Stimulated activated CD8-positive, alpha-beta memory T cell treated with anti-CD3 and anti-CD28 coated beads, Interleukin-4, amount 100 ng/mL, for 48 hours (primary cell): ENCODE data around the gene TRIO.

Experiments used
- DNase-seq: peaks from one replicate; pipeline ENCODE4 v3.0.0-alpha.2; 2020

Gene TRIO

GRCh38 chr5:14171046-14171445 lies 27.9 kb downstream of the TRIO start:
- no peak for DNase-seq

- no peak for DNase-seq
These were observed 28.5 kb downstream of the TRIO start for GRCh38 chr5:14171621-14172020.

GRCh38 chr5:14172149-14172795 lies 29.1 kb downstream of the TRIO start:
- no peak for DNase-seq

GRCh38 chr5:14173377-14174229 lies 30.5 kb downstream of the TRIO start:
- DNase-seq = no peak

- DNase-seq = no peak
These were observed 31.1 kb downstream of the TRIO start for GRCh38 chr5:14174230-14174636.

- DNase-seq = no peak
These were observed 32.2 kb downstream of the TRIO start for GRCh38 chr5:14175381-14175780.

GRCh38 chr5:14176888-14177287 lies 33.7 kb downstream of the TRIO start:
- no peak for DNase-seq

GRCh38 chr5:14177634-14178033 lies 34.5 kb downstream of the TRIO start:
- no peak for DNase-seq

GRCh38 chr5:14178091-14178490 lies 34.9 kb downstream of the TRIO start:
- DNase-seq = no peak

- DNase-seq = no peak
These were observed 35.6 kb downstream of the TRIO start for GRCh38 chr5:14178671-14179211.

GRCh38 chr5:14179446-14179845 lies 36.3 kb downstream of the TRIO start:
- no peak for DNase-seq

- DNase-seq = no peak
These were observed 37.3 kb downstream of the TRIO start for GRCh38 chr5:14180437-14180836.

GRCh38 chr5:14181299-14181968 lies 38.3 kb downstream of the TRIO start:
- no peak for DNase-seq

GRCh38 chr5:14182761-14183160 lies 39.6 kb downstream of the TRIO start:
- no peak for DNase-seq

- no peak for DNase-seq
These were observed 40.2 kb downstream of the TRIO start for GRCh38 chr5:14183187-14183939.

- DNase-seq = no peak
These were observed 40.9 kb downstream of the TRIO start for GRCh38 chr5:14184082-14184481.

GRCh38 chr5:14184725-14185124 lies 41.6 kb downstream of the TRIO start:
- no peak for DNase-seq

GRCh38 chr5:14185326-14186058 lies 42.4 kb downstream of the TRIO start:
- no peak for DNase-seq

- no peak for DNase-seq
These were observed 43.1 kb downstream of the TRIO start for GRCh38 chr5:14186059-14186830.

- DNase-seq = no peak
These were observed 44.0 kb downstream of the TRIO start for GRCh38 chr5:14187157-14187556.

- DNase-seq = no peak
These were observed 44.5 kb downstream of the TRIO start for GRCh38 chr5:14187660-14188059.
